Right hindlimb (tissue), 1 donor: ENCODE data around the gene DAPK2.
"Not testable (repeated sequence)": the region's sequence is repeated elsewhere in the genome, so short reads cannot be mapped to it uniquely, and the experiment has no call there.

ENCODE experiments used
- DNase-seq: peaks from one replicate; pipeline ENCODE4 v3.0.0-alpha.2; 2018

DAPK2 gene

DNA sequence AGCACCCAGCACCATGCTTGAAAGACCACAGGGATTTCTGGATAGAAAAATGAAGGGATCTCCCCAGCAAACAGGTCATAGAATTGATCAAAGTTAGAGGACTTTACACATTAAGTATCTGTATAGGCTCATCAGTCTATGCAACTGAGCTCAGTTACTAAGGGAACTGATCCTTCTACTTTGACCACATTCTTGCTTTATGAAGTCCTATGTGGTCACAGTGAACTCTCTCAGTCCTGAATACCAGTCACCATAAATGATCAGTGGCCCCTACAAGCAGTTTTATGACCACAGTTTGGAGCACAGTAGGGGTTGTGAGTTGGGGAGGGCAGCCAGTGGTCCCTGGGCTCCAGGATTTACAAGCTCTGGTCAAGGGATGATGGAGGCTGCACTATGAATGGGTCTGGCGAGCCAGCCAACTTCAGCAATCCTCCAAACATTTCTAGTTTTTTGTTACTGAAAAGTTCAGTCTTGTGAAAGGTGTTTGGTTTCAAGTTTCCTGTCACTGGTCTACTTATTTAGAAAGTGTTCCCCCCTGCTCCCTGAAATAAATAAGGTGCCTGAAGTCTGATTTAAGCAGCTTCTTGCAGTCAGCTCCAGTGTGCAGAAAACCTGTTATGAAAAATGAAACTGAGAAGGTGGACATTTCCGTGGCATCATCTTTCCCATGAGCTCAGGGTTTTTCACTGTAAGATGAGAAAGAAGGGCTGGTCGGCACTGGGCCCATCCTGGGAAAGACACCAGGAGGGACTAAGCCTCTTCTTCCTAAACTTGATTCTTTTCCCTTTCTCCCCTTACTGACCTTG, 75.5 kb downstream of the DAPK2 start:
- peak; percentile 43 for DNase-seq

DNA sequence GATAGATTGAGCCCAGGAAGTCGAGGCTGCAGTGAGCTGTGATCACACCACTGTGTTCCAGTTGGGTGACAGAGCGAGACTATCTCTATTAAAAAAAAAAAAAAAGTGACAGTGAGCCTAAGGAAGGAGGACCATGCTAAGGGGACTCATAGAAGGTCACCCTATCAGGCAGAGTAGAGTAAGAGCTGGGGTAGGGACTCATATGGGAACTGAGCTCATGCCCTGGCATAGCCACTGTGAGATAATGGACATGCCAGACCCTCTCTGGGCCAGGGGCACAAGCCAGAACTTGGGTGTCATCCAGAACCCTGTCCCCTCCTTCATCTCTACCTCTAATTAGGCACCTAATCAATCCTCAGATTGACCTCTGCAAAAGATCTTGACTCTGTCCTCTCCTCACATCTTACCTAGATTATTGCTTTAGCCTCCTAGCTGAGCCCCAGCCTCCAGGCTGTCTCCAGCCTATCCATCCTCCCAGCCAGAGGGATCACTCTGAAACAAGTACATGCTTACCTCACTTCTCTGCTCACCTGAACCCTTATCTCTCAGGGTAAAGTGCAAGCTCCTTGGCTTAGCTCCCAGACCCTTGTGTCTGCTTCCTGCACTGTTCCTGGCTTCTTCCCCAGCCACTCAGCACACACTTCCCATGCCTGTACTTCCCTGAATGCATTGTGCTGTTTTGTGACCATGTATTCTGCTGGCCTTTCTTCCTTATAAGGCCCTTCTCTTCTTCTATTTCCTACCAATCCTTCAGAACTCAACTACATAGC, 76.4 kb downstream of the DAPK2 start:
- no peak for DNase-seq

DNA sequence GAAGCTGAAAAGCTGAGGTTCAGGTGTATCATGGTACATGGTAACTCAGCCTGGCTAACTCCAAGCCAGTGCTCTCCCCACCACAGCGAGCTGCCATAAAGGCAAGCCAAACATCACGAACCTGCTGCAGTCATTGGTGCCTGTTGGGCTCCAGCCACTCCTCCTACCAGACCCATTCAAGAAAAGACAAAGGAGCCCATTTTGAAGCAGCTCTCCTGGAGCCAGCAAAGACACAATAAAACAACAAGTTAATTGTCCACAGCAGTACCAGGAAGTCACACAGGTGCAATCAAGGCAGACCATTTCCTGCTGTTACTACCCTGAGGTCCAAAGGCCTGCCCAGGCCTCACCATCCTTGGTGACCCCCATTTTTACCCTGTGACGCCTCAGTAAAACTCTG, 77.6 kb downstream of the DAPK2 start:
- no peak for DNase-seq

DNA sequence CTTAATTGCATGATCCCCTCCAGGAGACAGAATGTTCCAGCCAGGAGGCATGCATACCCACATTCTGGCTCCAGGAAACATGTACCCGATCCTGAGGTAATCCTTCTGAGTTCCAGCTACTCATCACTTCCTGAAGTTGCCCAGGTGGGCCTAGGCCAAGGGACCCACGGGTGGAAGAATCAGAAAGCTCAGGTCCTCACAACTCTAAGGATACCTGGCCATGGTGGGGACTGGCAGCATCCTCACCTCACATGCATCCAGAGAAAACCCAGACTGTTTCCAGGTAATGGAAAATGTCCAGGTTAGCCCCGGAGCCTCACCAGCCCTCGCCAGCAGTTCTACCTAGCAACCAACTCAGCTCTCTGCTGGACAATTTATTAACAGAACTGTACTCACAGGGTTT, 78.2 kb downstream of the DAPK2 start:
- no peak for DNase-seq

DNA sequence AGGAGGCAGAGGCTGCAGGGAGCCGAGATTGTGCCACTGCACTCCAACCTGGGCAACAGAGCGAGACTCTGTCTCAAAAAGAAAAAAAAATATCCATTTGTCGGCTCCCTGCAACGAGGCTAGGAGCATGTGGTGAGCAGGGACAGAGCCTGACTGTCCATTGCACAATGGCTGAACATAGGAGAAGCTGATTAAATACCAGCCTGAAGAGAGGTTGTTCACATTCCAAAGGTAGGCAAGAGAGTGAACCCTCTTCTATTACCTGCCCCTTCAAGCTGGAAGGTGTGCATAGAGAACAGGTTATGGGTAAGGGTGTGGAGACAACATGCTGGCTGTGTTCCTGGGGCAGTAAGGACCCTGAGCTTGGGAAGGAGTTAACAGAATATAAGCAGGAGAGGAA, 78.7 kb downstream of the DAPK2 start:
- no peak for DNase-seq

DNA sequence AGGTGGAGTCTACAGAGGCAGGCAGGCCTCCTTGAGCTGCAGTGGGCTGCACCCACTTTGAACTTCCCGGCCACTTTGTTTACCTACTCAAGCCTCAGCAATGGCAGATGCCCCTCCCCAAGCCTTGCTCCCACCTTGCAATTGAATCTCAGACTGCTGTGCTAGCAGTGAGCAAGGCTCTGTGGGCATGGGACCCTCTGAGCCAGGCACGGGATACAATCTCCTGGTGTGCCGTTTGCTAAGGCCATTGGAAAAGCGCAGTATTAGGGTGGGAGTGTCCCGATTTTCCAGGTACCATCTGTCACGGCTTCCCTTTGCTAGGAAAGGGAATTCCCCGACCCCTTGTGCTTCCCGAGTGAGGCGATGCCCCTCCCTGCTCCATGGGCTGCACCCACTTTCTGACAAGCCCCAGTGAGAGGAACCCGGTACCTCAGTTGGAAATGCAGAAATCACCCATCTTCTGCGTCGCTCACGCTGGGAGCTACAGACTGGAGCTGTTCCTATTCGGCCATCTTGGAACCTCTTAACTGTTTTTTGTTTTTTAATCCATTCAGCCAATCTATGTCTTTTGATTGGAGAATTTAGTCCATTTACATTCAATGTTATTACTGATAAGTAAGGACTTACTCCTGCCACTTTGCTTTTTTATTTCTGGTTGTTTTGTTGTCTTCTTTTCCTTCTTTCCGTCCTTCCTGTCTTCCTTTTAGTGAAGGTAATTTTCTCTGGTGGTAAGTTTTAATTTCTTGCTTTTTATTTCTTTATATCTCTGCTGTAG, 83.2 kb downstream of the DAPK2 start:
- DNase-seq, result not testable (repeated sequence)

DNA sequence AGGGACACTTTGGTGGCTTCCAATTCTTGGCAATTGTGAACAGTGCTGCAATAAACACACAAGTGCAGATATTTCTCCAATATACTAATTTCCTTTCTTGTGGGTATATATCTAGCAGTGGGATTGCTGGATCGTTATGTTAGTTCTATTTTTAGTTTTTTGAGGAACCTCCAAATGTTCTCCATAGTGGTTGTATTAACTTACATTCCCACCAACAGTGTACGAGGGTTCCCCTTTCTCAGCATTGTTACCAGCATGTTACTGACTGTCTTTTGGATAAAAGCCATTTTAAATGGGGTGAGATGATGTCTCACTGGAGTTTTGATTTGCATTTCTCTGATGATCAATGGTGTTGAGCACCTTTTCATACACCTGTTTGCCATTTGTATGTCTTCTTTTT, 92.8 kb downstream of the DAPK2 start:
- DNase-seq, result no peak

DNA sequence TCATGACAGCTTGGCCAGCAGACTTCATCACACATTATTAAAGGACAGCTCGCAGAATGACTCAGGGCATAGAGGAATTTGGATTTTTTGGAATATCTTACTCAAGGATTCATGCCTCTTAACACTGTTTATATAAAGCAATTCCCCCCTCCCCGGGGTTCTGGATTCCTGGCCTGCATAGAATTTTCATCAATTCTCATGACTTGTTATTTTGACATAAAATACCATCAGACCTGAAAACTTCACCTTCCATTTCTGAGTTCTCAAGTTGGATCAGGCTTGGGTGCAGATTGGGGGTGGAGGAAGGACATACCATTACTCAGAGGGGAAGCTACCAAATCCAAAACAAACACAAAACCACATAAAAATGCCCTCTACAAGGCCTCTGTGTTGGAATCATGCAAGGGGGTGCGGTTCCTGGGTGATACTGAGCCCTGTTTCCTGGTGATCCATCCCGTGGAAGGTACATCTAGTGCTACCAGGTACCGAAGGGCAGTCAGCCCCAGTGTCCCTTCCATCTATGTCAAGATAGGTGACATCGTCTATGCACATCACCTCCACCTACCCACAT, 95.3 kb downstream of the DAPK2 start:
- no peak for DNase-seq

DNA sequence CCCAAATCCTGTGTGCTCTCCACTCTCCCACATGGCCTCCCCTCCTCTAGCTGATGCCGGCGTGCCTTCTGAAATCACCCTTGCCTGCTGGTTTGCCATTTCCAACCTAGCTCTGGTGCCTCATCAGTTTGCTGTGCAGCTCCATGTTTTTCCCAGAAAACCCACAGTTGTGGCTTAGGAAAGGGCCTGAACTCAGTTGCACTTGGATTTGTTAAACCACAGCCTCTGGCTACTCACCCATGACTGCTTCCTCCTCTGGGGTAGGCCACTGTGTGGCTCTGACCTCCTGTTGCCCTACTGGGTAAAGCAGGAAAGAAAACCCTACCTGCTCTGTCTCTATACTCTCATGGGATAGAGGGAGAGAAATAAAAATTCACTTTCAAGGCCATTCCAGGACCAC, 97.3 kb downstream of the DAPK2 start:
- DNase-seq, result no peak

DNA sequence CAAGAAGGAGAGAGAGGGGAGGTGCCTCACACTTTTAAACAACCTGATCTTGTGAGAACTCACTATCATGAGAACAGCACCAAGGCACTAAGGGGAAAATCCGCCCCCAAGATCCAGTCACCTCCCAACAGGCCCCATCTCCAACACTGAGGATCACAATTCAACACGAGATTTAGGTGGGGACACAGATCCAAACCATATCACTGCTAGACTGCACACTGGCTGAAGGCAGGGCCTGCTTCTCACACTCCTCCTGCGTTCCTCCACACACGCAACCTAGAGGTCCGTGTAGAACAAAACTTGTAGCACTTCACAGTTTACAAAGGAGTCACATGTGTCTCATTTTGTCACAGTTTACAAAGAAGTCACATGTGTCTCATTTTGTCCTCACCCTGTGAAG, 97.8 kb downstream of the DAPK2 start:
- DNase-seq, result no peak

DNA sequence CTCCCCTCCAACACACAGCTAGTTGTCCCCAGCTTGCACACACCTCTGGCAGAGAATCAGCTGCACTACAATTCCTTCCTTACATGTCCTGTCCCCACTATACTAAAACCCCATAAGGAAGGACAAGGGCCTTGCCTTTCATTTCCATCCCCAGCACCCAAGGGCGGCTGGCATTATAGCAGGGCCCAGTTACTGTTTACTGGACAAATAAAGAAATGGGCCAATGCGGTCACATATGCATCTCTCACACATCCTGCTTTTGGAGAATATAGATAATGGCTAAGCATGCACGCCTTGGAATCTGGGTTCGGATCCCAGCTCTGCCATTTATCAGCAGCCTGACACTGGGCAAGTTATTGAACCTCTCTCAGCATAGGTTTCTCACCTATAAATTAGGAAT, 99.1 kb downstream of the DAPK2 start:
- no peak for DNase-seq

DNA sequence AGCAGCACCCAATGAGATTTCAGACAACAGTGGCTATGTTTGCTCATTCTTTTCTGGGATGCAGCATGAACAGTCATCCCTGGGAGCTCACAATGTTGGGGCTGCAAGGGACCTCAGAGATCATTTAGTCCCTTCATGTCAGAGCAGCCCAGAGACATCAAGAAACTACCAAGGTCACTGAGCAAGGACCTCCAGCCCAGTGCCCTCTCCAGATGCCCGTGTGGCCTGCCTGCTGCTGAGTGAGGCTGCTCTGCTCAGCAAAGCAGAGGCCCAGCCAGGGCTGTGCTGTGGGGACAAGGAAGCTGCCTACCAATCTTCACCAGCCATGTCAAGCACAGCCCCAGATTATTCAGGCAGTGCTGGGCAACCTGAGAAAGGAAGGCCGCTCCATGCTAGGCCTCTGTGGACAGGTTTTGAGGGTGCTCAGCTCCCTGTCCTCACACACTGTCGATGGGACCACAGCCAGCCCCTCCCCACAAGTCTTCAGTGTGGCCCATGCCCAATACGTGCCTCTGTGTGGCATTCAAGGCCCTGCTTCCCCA, 99.7 kb downstream of the DAPK2 start:
- no peak for DNase-seq

DNA sequence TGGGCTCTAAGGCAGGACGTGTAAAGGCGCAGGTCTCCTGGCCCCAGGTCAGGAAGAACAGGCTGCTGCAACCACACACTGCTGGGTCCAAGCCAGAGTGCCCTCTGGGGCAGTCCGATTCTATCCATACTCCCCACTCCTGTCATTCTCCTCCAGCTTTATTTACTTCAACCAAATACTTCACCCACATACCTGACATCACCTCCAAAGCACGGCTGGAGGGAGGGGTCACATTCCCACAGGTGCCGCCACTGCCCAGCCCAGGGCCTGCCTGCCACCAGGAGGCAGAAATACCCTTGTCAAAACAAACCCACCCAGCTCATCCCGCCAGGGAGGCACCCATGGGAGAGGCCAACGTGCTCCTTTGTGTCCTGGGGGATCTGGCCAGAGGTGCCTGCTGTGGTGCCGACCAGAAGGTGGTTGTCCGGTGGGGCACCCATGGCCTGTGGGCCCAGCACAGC, 100.4 kb downstream of the DAPK2 start:
- DNase-seq, result no peak

DNA sequence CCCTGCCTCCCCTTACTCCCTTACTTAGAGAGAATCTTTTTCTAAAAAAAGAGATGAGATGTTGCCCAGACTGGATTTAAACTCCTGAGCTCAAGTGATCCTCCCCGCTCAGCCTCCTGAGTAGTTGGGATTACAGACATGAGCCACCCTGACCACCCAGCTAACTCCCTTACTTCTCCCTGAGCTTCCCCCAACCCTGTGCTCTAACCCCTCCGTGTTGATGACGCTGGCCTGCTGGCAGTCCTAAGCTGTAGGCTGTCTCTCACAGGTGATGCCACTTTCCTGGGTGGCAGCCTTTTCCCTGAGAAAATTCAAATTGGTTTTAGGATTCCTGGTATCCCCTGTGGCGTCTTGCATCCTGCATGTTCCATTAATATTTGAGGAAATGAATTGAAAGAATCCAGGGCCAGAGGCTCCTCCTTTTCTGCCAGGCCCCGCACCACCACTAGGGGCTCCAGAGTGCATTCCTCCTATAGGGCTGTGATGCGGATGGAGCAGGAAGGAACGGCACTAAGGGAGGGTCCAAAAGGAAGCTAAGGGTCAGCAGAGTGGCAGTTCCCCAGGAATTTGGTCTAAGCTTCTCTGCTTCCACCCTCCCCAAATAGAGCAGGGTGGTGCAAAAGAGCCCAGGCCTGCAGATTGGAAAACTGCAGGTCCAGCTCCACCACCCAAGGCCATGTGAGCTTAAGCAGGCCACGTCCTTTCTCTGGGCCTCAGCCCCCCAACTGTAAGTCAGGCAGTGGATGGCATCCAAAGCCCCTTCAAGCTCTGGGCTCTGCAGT, 101.1 kb downstream of the DAPK2 start:
- peak; percentile 59 for DNase-seq

DNA sequence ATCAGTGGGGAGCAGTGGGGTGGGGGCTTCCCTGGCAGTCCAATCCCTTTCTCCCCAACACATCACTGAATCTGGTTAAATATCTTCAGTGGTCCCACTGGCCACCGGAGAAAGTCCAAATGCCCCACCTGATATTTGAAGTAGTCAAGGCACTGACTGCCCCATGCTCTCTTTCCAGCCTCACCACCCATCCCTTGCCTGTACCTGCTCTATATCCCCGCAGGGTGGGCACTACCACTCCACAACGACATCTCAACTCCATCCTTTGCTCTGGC, 101.7 kb downstream of the DAPK2 start:
- DNase-seq, result no peak

DNA sequence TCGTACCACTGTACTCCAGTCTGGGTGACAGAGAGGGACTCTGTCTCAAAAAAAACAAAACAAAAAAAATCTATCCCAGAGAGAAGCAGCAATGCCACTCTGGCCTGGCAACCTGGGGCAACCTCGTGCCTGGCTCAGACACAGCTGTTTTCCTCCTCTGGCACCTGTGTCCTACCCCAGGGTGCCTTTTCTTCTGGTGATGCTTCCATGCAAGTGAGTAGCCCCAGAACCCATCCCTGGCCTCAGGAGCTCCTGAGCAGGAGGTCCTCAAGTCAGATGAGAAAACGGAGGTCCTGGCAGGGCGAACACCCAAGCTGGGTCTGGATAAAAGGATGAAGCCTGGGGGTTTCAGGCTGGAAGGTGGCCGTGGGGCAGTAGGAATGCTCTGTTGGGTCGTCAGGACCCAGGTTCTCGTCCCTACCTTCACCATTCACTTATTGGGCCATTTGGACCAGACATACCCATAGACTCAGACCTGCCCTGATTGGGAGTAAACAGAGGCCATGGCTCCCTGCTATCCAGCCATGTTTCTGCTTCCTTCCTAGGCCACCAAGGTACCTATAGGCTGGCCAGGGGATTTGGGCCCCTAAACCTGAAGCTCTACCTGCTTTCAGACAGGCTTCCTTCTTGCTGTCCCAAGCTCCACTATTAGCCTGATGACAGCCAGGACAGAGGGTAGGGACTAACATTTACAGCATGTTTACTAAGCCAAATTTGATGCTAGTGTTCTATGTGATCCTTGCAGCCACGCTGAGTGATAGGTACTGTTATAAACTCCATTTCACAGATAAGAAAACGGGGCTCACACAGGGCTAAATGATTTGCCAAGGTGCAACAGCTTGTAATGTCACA, 102.2 kb downstream of the DAPK2 start:
- no peak for DNase-seq

DNA sequence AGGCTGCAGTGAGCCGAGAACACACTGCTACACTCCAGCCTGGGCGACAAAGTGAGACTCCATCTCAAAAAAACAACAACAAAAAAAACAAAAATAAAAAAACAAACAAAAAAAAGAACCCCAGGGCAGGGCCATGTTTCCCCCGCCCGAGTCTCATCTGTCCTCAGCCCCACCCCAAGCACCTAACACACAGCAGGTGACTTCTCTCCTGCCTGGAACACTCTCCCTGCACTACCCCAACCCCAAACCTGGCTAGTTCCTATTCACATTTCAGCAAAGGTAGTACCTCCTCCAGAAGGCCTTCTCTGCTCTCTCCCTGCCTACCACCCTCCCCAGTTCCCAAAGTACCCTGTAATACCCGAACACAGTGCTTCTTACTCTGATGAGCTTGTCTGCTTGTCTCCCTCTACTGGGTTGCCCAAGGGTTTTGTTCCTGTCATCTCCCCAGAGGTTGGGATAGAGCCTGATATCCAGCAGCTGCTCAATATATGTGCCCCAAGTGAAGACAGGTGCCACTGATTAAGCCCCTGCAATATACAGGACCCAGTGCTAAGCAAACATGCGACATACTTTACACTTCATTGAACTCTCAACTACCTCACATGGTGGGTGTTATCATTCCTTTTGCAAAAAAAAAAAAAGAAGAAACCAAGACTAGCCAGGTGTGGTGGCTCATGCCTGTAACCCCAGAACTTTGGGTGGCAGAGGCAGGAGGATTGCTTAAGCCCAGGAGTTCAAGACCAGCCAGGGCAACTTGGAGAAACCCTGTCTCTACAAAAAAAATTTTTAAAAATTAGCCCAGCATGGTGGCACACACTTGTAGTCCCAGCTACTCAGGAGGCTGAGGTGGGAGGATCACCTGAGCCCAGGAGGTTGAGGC, 103.6 kb downstream of the DAPK2 start:
- no peak for DNase-seq

DNA sequence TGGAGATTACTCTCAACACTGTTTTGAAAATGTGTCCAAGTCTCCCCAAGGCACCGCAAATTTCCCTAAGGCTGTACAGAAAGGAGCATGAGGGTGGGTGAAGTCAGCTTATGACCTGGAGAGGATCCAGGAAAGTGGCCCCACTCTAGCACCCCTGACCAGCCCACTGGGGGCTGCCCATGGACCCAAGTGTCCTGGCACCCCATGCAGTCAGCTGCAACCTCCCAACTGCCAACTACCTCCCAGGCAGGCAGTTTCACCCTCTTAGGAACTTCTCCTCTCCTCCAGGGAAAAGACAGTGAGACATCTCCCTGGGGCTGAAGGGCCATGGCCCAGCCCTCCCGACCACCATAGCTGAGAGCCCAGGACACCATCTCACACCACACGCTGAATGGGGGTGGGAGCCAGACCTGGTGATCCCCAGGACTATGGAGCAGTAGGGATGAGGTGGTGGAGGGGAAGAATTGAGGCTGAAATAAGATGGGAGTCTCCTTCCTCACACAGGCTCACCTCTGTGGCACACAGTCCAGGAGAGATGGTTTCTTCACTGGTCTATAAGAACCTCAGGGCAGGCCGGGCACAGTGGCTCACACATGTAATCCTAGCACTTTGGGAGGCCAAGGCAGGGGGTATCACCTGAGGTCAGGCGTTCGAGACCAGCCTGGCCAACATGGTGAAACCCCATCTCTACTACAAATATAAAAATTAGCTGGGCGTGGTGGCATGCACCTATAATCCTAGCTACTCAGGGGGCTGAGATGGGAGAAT, 104.4 kb downstream of the DAPK2 start:
- DNase-seq, result no peak

DNA sequence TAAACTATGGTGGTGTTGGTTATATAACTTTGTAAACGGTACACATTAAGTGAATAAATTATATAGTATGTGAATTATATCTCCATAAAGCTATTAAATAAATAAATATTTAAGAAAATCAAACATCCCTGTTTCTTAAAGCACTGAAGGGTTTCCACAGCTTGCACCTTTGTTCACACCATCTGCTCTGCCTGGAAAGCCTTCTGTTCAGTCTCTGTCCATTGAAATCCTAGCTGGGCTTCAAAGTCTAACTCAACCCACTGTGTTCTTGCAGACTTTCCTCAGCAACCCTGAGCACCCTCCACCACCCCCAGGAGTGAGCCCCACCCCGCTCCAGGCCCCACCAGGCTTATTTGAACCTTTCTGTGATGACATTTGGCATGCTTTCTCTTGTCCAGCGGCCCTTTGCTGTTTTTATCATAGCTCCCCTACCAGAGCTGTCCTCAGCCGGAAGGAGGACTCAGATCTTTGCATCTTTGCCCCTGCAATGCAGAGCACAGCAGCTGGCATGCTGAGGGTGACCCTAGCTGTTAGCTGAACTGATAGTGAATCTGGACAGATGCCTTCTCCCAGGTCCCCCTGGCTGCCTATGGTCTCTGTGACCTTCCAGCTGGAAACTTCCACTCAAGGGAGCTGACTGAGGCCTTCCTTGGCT, 105.2 kb downstream of the DAPK2 start:
- DNase-seq, result no peak
